Esophagus squamous epithelium (tissue), 5 donors: ENCODE results near the gene DNAJC18. TPM values are rescaled to one million over a fixed set of nuclear protein-coding genes. Genes with fewer than 3 reads are reported as not detected.

Experiments
- DNase-seq: peaks from one replicate; lab custom pipeline; 2025; lab: John Stamatoyannopoulos, UW
- H3K27ac ChIP-seq, 4 donors: fragments of 200-600 bp; sonication (generic); one replicate each; pipeline ENCODE4 v1.5.1; 2016 to 2019; ENCODE audit warnings: mild to moderate bottlenecking in 1 of 4
- H3K27me3 ChIP-seq, 4 donors: fragments of 200-600 bp; sonication (generic); 1 replicate in 3 of 4; 2 replicates in 1 of 4; pipeline versions ENCODE4 v1.5.1 to v1.6.0; 2017 to 2021; ENCODE audit warnings: antibody characterized with exemption in 1 of 4
- H3K36me3 ChIP-seq, 3 donors: fragments of 200-600 bp; sonication (generic); one replicate each; pipeline ENCODE4 v1.5.1; 2016 to 2019
- H3K4me1 ChIP-seq, 3 donors: fragments of 200-600 bp; sonication (generic); one replicate each; pipeline ENCODE4 v1.5.1; 2017 to 2019
- H3K4me3 ChIP-seq, 4 donors: fragments of 200-600 bp; sonication (generic); 1 replicate in 3 of 4; 2 replicates in 1 of 4; pipeline ENCODE4 v1.5.1; 2016 to 2019; ENCODE audit warnings: mild to moderate bottlenecking in 2 of 4, moderate library complexity in 1 of 4
- H3K9me3 ChIP-seq, 3 donors: fragments of 200-600 bp; sonication (generic); one replicate each; pipeline ENCODE4 v1.5.1; 2016 to 2019
- POLR2A ChIP-seq, 4 donors: fragments of 450-650 bp; IDR thresholded peaks; one replicate each; pipeline ENCODE4 v1.6.1; 2017; ENCODE audit warnings: antibody characterized with exemption in 4 of 4, mild to moderate bottlenecking in 4 of 4, moderate library complexity in 3 of 4
- WGBS, 2 donors: methylation state at CpG; one replicate each; pipeline ENCODE4 v1.1.5; 2018; 5-methylcytosine and 5-hydroxymethylcytosine counted together
- intact Hi-C: fragments of 100-400 bp; cut with DNase I; formaldehyde crosslinking; loops from one replicate; pipeline ENCODE4 v1.15.0; 2022
- total RNA-seq, 4 donors: library from RNA; depleted of rRNA; stranded (reverse); fragments of >200 nt; gene quantifications; one replicate each; pipeline ENCODE4 v1.1.0, GENCODE V29; 2016
- TF ChIP-seq, protein P1 (sequence below), 6 experiments: fragments of 450-650 bp in 4 of 6; fragments of 200-600 bp in 2 of 6; sonication (generic) in 2 of 6; IDR thresholded peaks; one replicate each; pipeline ENCODE4 v1.5.1; 2016 to 2019; ENCODE audit warnings: antibody characterized with exemption in 6 of 6, mild to moderate bottlenecking in 4 of 6, moderate library complexity in 4 of 6
- donor health status: DM: yes; HTN: yes; CAD: no.

The DNAJC18 gene
- total RNA-seq, 4 donors from 2014 or later = 0.53 to 6.9 (median 3.9) TPM

DNA sequence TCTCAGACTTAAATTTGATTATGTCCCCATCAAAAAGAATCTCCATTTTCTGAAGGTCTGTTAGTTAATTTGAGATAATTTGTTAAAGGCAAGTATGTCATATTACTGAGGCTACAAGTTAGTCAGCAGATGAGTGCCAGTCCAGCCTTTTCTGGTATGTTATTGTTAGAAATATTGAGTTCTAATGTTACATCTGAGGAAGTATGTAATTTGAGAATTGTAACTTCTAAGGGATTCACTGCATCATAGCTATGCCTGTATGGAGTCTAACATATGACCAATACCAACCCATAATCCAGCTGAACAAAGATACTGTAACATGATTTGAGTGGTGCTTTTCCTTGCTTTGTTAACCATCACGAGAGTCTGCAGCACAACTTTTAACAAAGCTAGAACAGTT, 70.1 kb downstream of the DNAJC18 start:
- WGBS, 2 donors = 82 to 93% methylated on average over 1 of the region's 1 CpG
- no peak for TF ChIP-seq POLR2A (IDR thresholded peaks at IDR 0.05)
- TF ChIP-seq, protein P1, sequence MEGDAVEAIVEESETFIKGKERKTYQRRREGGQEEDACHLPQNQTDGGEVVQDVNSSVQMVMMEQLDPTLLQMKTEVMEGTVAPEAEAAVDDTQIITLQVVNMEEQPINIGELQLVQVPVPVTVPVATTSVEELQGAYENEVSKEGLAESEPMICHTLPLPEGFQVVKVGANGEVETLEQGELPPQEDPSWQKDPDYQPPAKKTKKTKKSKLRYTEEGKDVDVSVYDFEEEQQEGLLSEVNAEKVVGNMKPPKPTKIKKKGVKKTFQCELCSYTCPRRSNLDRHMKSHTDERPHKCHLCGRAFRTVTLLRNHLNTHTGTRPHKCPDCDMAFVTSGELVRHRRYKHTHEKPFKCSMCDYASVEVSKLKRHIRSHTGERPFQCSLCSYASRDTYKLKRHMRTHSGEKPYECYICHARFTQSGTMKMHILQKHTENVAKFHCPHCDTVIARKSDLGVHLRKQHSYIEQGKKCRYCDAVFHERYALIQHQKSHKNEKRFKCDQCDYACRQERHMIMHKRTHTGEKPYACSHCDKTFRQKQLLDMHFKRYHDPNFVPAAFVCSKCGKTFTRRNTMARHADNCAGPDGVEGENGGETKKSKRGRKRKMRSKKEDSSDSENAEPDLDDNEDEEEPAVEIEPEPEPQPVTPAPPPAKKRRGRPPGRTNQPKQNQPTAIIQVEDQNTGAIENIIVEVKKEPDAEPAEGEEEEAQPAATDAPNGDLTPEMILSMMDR (IDR thresholded peaks at IDR 0.05) = no peak
- Histone ChIP-seq H3K27me3 (no peaks in the 10 kb centered on the region), H3K4me1 (peaks cover 6 to 23% (median 11%) of the 10 kb centered on the region in 3 donors), H3K4me3 (no peak overlapping the region), H3K36me3 (peaks cover 6 to 93% (median 30%) of the 10 kb centered on the region in 3 donors), H3K9me3 (no peaks in the 10 kb centered on the region), H3K27ac (no peak overlapping the region)
- DNase-seq = no peak
- intact Hi-C loops = no loop called here

DNA sequence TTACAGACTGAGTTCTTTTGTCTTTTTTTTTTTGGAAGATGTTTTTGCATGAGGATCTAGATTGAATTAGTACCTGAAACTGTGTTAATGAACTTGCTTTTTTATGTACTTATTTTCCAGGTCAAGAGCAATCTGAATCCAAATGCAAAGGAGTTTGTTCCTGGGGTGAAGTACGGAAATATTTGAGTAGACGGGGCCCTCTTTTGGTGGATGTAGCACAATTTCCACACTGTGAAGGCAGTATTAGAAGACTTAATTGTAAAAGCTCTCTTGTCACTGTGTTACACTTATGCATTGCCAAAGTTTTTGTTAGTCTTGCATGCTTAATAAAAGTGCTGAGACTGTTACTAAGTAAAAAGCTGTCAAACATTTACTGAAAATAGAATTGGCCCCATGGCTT, 70.7 kb downstream of the DNAJC18 start:
- Histone ChIP-seq H3K27me3 (no peaks in the 10 kb centered on the region), H3K4me1 (peaks cover 2 to 23% (median 6%) of the 10 kb centered on the region in 3 donors), H3K36me3 (peaks cover 6 to 99% (median 33%) of the 10 kb centered on the region in 3 donors), H3K4me3 (no peak overlapping the region), H3K9me3 (no peaks in the 10 kb centered on the region), H3K27ac (no peak overlapping the region)
- intact Hi-C loops = no loop called here
- DNase-seq = no peak
- TF ChIP-seq, protein P1 (IDR thresholded peaks at IDR 0.05) = no peak
- TF ChIP-seq POLR2A (IDR thresholded peaks at IDR 0.05) = no peak
- 56 to 72% methylated on average over 2 of the region's 2 CpGs for WGBS, 2 donors

DNA sequence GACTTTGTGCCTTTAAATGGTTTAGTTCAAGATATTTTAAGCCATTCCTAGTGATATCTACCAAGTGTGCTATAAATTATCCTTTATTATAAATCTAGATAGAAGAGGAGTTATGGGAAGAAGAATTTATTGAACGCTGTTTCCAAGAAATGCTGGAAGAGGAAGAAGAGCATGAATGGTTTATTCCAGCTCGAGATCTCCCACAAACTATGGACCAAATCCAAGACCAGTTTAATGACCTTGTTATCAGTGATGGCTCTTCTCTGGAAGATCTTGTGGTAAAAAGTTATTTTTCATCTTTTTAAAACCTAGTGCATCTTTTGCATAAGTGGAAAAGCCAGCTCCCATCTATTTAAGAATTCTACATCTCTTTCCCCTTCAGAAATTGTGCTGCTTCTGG, 74.9 kb downstream of the DNAJC18 start:
- WGBS, 2 donors = 76 to 93% methylated on average over 2 of the region's 2 CpGs
- peaks cover 6 to 72% (median 18%) of the 10 kb centered on the region in 3 donors for H3K36me3 ChIP-seq
- peaks cover 0 to 33% (median 6%) of the 10 kb centered on the region in 3 donors for H3K4me1 ChIP-seq
- intact Hi-C loops = no loop called here
- H3K27ac ChIP-seq = peak overlapping the region in 2 of 4 donors; percentile 68 to 74
- DNase-seq = no peak
- H3K4me3 ChIP-seq = no peak overlapping the region
- TF ChIP-seq POLR2A (IDR thresholded peaks at IDR 0.05) = no peak
- TF ChIP-seq, protein P1 (IDR thresholded peaks at IDR 0.05) = no peak
- H3K9me3 ChIP-seq = no peaks in the 10 kb centered on the region
- H3K27me3 ChIP-seq = no peaks in the 10 kb centered on the region

DNA sequence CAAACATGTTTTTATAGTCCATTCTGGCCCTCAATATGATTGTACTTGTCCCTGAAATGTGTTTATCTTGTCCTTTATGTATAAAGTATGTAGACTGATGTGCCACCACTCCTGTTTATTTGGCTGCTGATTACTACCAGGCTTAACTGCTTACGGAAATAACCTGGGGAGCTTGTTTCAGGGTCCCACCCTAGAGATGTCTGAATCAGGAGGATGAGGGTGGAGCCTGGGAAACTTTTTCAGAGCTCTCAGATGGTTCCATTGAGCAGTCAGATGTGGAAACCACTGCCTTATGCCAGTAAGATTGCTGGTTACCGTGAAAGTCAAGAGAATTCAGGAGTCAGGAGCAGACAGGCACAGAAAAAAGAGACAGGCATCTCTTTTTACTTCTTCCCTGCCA, 75.4 kb downstream of the DNAJC18 start:
- 34 to 52% methylated on average over 2 of the region's 2 CpGs for WGBS, 2 donors
- H3K27me3 ChIP-seq = no peaks in the 10 kb centered on the region
- H3K36me3 ChIP-seq = peaks cover 6 to 66% (median 18%) of the 10 kb centered on the region in 3 donors
- H3K4me3 ChIP-seq = no peak overlapping the region
- DNase-seq = no peak
- peak overlapping the region in 2 of 4 donors; percentile 68 to 74 for H3K27ac ChIP-seq
- H3K9me3 ChIP-seq = no peaks in the 10 kb centered on the region
- intact Hi-C loops = no loop called here
- TF ChIP-seq, protein P1 (IDR thresholded peaks at IDR 0.05) = no peak
- no peak for TF ChIP-seq POLR2A (IDR thresholded peaks at IDR 0.05)
- peaks cover 0 to 38% (median 6%) of the 10 kb centered on the region in 3 donors for H3K4me1 ChIP-seq

DNA sequence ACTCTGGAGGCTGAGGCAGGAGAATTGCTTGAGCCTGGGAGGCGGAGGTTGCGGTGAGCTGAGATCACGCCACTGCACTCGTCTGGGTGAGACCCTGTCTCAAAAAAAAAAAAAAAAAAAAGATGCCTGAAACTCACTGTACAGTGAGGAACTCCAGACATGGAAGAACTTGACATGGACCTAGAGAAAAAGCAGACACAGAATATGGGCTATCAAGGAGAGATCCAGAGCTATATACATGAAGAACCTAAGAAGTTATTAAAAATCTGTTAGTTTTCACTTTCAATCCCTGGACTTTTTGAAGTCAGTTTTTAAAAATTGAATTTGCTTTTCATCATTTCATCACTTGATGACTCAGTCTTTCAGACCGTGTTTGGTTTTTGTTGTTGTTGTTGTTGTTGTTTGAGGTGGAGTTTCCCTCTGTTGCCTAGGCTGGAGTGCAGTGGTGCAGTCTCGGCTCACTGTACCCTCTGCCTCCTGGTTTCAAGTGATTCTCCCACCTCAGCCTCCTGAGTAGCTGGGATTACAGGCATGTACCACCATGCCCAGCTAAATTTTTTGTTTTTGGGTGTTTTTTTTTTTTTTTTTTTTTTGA, 77.4 kb downstream of the DNAJC18 start:
- H3K4me3 ChIP-seq = no peak overlapping the region
- H3K9me3 ChIP-seq = no peaks in the 10 kb centered on the region
- intact Hi-C loops = no loop called here
- no peak overlapping the region for H3K27ac ChIP-seq
- H3K36me3 ChIP-seq = peaks cover 6 to 53% (median 18%) of the 10 kb centered on the region in 3 donors
- TF ChIP-seq, protein P1 (IDR thresholded peaks at IDR 0.05) = no peak
- TF ChIP-seq POLR2A (IDR thresholded peaks at IDR 0.05) = no peak
- no peaks in the 10 kb centered on the region for H3K27me3 ChIP-seq
- DNase-seq = no peak
- H3K4me1 ChIP-seq = peaks cover 0 to 58% (median 16%) of the 10 kb centered on the region in 3 donors
- 73 to 78% methylated on average over 6 of the region's 6 CpGs for WGBS, 2 donors
